GM12873 (cell line): ENCODE measurements around the gene RECQL5.

Experiments used
- TF ChIP-seq, protein P1 (sequence below): IDR thresholded peaks from 2 replicates; pipeline ENCODE4 v1.5.1; 2012; ENCODE audit warnings: low read depth, mild to moderate bottlenecking, moderate library complexity, low read length, control low read depth; ENCODE audit not compliant: insufficient read depth; ENCODE audit errors: missing control alignments

Gene RECQL5

DNA sequence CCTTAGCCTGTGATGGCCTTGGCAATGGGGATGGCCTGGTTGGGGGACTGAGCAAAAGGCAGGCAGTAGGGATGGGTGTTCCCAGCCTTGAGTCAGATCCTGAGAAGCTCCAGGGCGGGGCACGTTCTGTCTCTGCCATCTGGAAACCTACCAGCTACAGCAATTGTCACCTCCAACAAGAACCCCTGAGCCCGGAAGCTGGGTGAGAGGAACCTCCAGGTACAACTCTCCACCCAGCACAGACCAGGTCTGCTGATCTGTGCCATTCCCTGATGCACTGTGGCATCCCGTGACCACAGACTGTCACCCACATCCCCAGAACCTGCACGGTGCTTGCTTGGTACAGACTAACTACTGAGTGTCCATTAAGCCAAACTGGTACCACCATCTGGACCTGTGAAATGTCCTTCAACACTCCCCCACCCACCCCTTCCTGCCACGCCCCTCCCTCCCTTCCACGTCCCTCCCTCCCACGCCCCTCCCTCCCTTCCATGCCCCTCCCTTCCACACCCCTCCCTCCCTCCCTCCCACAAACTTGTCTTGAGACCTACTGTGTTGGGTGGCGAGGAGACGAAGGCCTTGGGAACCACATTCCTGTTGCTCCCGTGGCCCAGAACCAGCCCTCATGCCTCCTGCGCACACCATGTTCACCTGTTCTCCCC is 62.8 kb downstream of the RECQL5 start:
- TF ChIP-seq, protein P1, sequence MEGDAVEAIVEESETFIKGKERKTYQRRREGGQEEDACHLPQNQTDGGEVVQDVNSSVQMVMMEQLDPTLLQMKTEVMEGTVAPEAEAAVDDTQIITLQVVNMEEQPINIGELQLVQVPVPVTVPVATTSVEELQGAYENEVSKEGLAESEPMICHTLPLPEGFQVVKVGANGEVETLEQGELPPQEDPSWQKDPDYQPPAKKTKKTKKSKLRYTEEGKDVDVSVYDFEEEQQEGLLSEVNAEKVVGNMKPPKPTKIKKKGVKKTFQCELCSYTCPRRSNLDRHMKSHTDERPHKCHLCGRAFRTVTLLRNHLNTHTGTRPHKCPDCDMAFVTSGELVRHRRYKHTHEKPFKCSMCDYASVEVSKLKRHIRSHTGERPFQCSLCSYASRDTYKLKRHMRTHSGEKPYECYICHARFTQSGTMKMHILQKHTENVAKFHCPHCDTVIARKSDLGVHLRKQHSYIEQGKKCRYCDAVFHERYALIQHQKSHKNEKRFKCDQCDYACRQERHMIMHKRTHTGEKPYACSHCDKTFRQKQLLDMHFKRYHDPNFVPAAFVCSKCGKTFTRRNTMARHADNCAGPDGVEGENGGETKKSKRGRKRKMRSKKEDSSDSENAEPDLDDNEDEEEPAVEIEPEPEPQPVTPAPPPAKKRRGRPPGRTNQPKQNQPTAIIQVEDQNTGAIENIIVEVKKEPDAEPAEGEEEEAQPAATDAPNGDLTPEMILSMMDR = no peak

DNA sequence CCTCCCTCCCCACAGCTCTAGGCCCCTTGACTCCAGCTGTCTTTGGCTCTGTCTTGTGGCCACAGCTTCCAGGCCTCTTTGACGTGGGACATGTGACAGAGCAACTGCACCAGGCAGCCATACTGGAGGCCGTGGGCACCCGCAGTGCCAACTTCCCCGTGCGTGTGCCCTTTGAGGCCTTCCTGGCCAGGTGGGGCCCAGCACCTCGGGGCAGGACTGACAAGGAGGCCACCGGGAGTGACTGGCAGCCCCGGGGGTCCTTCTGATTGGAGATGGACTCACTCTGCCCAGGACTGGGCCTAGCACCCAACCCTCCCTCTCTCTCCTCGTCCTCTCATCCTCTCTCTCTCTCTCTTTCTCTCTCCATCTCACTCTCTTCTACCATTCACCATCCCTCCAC is 63.8 kb downstream of the RECQL5 start:
- TF ChIP-seq, protein P1 = no peak

DNA sequence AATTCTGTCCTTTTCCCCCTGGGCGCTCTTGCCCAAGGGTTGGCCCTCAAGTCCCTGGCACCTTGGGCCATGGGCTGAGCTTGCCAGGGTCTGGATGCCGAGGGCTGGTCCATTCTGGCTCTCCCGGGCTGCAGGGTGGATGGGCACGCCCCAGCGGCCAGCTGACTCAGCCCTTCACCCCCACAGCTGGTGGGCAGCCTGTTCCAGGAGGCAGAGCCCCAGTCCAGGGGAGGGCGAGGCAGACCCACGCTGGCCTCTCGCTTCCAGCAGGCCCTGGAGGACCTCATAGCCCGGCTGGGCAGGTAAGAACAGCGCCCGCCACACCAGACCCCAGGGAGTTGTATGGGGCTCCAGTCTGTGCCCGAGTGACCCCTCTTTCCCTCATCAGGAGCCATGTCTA is 64.3 kb downstream of the RECQL5 start:
- TF ChIP-seq, protein P1 = no peak

DNA sequence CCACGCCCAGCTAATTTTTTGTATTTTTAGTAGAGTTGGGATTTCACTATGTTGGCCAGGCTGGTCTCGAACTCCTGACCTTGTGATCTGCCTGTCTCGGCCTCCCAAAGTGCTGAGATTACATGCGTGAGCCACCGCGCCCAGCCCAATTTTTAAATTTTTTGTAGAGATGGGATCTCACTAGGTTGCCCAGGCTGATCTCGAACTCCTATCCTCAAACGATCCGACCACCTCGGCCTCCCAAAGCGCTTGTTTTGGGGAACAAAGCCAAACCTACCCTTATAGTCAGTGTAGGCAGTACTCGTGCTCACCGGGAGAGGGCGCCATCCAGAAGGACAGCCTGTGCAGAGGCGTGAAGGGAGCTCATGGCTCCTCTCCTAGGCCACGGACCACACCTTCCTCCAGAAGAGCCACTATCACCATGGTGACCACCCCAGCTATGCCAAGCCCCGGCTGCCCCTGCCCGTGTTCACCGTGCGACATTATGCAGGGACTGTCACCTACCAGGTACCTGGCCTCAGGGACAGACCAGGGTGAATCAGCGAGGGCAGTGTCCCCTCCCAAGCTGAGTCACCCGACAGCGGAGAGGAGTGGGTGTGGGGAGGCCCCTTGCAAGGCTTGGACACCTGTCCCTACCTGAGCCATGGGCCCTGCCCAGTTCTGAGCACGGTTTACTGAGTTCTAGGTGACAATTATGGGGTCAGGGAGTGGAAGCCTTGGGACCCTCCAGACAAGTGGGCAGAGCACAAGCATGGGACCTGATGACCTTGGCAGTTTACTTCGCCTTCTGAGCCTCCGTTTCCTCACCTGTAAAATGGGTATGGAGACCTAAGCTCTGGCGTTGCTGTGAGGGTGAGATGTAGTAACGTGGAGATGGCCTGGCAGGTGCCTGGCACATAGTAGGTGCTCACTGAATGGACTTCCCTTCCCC is 65.6 kb downstream of the RECQL5 start:
- TF ChIP-seq, protein P1 = peak; percentile 96

DNA sequence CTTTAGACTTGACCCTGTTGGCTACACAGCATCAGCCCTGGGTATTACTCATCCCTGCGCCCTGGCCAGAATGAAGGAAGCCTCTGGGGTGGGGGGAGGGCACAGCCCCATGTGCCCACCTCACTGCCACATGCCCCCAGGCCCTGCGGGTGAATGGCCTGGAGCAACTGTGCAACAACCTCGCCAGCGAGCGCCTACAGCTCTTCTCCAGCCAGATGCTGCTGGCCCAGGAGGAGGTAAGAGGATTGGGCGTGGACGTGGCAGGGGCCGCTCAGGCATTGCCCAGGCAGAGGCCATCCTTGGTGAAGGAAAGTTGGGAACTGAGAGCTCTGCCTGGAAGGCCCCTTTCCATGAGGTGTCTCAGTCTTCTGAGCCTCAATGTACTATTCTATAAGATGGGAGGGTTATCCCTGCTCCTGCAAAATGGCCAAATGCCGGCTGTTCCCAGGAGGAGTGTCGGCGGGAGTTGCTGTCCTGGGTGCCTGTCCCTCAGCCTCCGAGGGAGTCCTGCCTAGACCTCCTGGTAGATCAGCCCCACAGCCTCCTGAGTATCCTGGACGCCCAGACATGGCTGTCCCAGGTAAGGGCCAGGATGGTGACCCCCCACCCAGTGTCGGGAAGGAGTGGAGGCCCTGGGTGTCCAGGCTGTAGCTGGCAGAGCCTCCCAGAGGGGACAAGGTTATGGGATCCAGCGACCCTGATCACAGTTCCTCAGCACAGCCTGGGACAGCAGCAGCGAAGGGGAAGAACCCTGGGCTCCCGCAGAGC is 70.5 kb downstream of the RECQL5 start:
- TF ChIP-seq, protein P1 = no peak

DNA sequence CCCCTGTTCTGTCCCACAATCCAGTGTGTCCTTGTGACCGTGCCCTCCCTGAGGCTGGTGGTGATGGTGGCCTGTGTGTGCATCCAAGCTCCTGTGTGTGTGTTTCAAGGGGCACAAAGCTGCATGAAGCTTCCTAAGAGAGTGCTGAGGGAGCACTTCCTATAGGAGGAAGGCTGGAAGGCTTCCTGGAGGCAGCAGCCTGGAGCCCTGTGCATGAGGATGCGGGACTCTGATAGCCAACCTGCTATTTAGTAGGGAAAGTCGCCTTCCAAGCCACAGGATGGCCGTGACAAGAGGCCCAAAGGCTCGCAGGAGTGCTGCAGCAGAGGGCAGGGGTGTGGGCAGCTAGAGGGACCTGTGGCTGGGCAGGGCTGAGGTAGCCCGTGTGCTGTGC is 71.0 kb downstream of the RECQL5 start:
- TF ChIP-seq, protein P1 = no peak
